ENCODE results near the gene GLTP.

- no peak for TF ChIP-seq CTCF (IDR thresholded peaks at IDR 0.05; ENCODE audit: poor library complexity)
- TF ChIP-seq EZH2phosphoT487 (IDR thresholded peaks at IDR 0.05; ENCODE audit: low read depth, severe bottlenecking, unreplicated experiment): no peak
- no peak for TF ChIP-seq EZH2 (IDR thresholded peaks at IDR 0.05; ENCODE audit: borderline replicate concordance)
These were observed 38.3 kb downstream of the GLTP start for GRCh38 chr12:109842021-109842420.
